Activated CD4-positive, alpha-beta T cell treated with anti-CD3 and anti-CD28 coated beads, Interleukin-2, amount 50 U/mL, for 1 hour (primary cell): ENCODE data around the gene SPACA6.

Experiments used
- DNase-seq: peaks from one replicate; pipeline ENCODE4 v3.0.0-alpha.2; 2020

SPACA6 gene

GRCh38 chr19:51689751-51690453, 3.2 kb upstream of the SPACA6 start:
- DNase-seq: no peak

- DNase-seq: peak; percentile 77
Observed at GRCh38 chr19:51690454-51691073, 2.6 kb upstream of the SPACA6 start.

- DNase-seq: no peak
Observed at GRCh38 chr19:51691074-51691583, 2.0 kb upstream of the SPACA6 start.

GRCh38 chr19:51691584-51692428, 1.3 kb upstream of the SPACA6 start:
- no peak for DNase-seq

- DNase-seq: no peak
Observed at GRCh38 chr19:51692468-51692867, 662 bp upstream of the SPACA6 start.

- no peak for DNase-seq
Observed at GRCh38 chr19:51693819-51694218, 689 bp downstream of the SPACA6 start.

GRCh38 chr19:51694318-51695085, 1.4 kb downstream of the SPACA6 start:
- no peak for DNase-seq

GRCh38 chr19:51695088-51695487, 2.0 kb downstream of the SPACA6 start:
- no peak for DNase-seq

GRCh38 chr19:51695702-51696315, 2.7 kb downstream of the SPACA6 start:
- DNase-seq: no peak

GRCh38 chr19:51696606-51697005, 3.5 kb downstream of the SPACA6 start:
- no peak for DNase-seq

GRCh38 chr19:51697169-51697776, 4.1 kb downstream of the SPACA6 start:
- no peak for DNase-seq

- DNase-seq: no peak
Observed at GRCh38 chr19:51698296-51698695, 5.2 kb downstream of the SPACA6 start.

- no peak for DNase-seq
Observed at GRCh38 chr19:51699170-51699569, 6.0 kb downstream of the SPACA6 start.

GRCh38 chr19:51701468-51702100, 8.5 kb downstream of the SPACA6 start:
- no peak for DNase-seq

GRCh38 chr19:51702103-51702824, 9.1 kb downstream of the SPACA6 start:
- DNase-seq: peak; percentile 44

- DNase-seq: no peak
Observed at GRCh38 chr19:51702825-51703574, 9.9 kb downstream of the SPACA6 start.

GRCh38 chr19:51703575-51704515, 10.7 kb downstream of the SPACA6 start:
- DNase-seq: peak; percentile 96

- no peak for DNase-seq
Observed at GRCh38 chr19:51704626-51705025, 11.5 kb downstream of the SPACA6 start.

GRCh38 chr19:51706296-51706695, 13.2 kb downstream of the SPACA6 start:
- DNase-seq: no peak
